HG02870 (cell line): ENCODE data around the gene NACAD.
"Not testable (repeated sequence)": the region's sequence is repeated elsewhere in the genome, so short reads cannot be mapped to it uniquely, and the experiment has no call there.

Experiments used
- ATAC-seq: cut with Tn5 transposase; IDR thresholded peaks from one replicate; pipeline ENCODE4 v1.9.1; 2021; ENCODE audit warnings: mild to moderate bottlenecking, moderate library complexity; ENCODE audit not compliant: unreplicated experiment

The NACAD gene

GRCh38 chr7:45061352-45061751, 27.4 kb downstream of the NACAD start:
- no peak for ATAC-seq

GRCh38 chr7:45060295-45060694, 28.5 kb downstream of the NACAD start:
- ATAC-seq = no peak

- ATAC-seq = no peak
These were observed 30.9 kb downstream of the NACAD start for GRCh38 chr7:45057878-45058277.

GRCh38 chr7:45055594-45056219, 33.1 kb downstream of the NACAD start:
- no peak for ATAC-seq

- ATAC-seq = no peak
These were observed 33.8 kb downstream of the NACAD start for GRCh38 chr7:45055016-45055415.

GRCh38 chr7:45054442-45054841, 34.3 kb downstream of the NACAD start:
- ATAC-seq = no peak

GRCh38 chr7:45053941-45054340, 34.8 kb downstream of the NACAD start:
- ATAC-seq = no peak

- ATAC-seq = no peak
These were observed 35.4 kb downstream of the NACAD start for GRCh38 chr7:45053401-45053800.

GRCh38 chr7:45052011-45052410, 36.8 kb downstream of the NACAD start:
- ATAC-seq = no peak

- no peak for ATAC-seq
These were observed 38.6 kb downstream of the NACAD start for GRCh38 chr7:45050198-45050597.

GRCh38 chr7:45048748-45049147, 40.0 kb downstream of the NACAD start:
- no peak for ATAC-seq

- ATAC-seq = no peak
These were observed 44.4 kb downstream of the NACAD start for GRCh38 chr7:45044338-45044737.

- no peak for ATAC-seq
These were observed 49.7 kb downstream of the NACAD start for GRCh38 chr7:45039106-45039505.

- ATAC-seq = no peak
These were observed 50.9 kb downstream of the NACAD start for GRCh38 chr7:45037876-45038275.

- no peak for ATAC-seq
These were observed 52.0 kb downstream of the NACAD start for GRCh38 chr7:45036796-45037195.

GRCh38 chr7:45036317-45036716, 52.5 kb downstream of the NACAD start:
- no peak for ATAC-seq

GRCh38 chr7:45035893-45036292, 52.9 kb downstream of the NACAD start:
- no peak for ATAC-seq

- ATAC-seq = no peak
These were observed 53.4 kb downstream of the NACAD start for GRCh38 chr7:45035371-45035770.

GRCh38 chr7:45034710-45035109, 54.1 kb downstream of the NACAD start:
- not testable (repeated sequence) for ATAC-seq

GRCh38 chr7:45033931-45034290, 54.9 kb downstream of the NACAD start:
- ATAC-seq = no peak

GRCh38 chr7:45033261-45033930, 55.4 kb downstream of the NACAD start:
- no peak for ATAC-seq

GRCh38 chr7:45032421-45032820, 56.3 kb downstream of the NACAD start:
- ATAC-seq = no peak

- ATAC-seq = no peak
These were observed 56.9 kb downstream of the NACAD start for GRCh38 chr7:45031829-45032228.
